K562 (cell line): ENCODE data around the gene UPF2. TPM values are rescaled to one million over a fixed set of nuclear protein-coding genes. Genes with fewer than 3 reads are reported as not detected.

Experiments used
- CAMTA2 ChIP-seq: fragments of 250-450 bp; sonication (Bioruptor Pico); conservative IDR thresholded peaks from 2 replicates; pipeline ENCODE4 v1.5.1; 2022
- DACH1 ChIP-seq: fragments of 450-650 bp; IDR thresholded peaks from 2 replicates; pipeline ENCODE4 v1.6.1; 2018; ENCODE audit not compliant: partially characterized antibody
- HDAC1 ChIP-seq, 2 experiments: fragments of 450-650 bp; IDR thresholded peaks; 2 replicates each; pipeline ENCODE4 v1.6.1; 2016 to 2017; ENCODE audit warnings: inconsistent platforms in 1 of 2, mild to moderate bottlenecking in 1 of 2, moderate library complexity in 1 of 2
- HMG20B ChIP-seq: fragments of 250-450 bp; sonication (Bioruptor Pico); IDR thresholded peaks from 2 replicates; pipeline ENCODE4 v1.5.0; 2021; ENCODE audit warnings: mild to moderate bottlenecking
- HSF4 ChIP-seq: fragments of 250-450 bp; sonication (Bioruptor Pico); IDR thresholded peaks from 2 replicates; pipeline ENCODE4 v2.1.2; 2022; ENCODE audit warnings: mild to moderate bottlenecking, moderate library complexity, borderline replicate concordance
- JUND ChIP-seq, 2 experiments: IDR thresholded peaks; 2 replicates in 1 of 2; 3 replicates in 1 of 2; pipeline ENCODE4 v1.6.1; 2011; ENCODE audit warnings: borderline replicate concordance in 2 of 2, low read depth in 2 of 2, low read length in 2 of 2, improper control_type of control experiment in 1 of 2, missing biosample characterization in 1 of 2, missing genetic modification characterization in 1 of 2, missing genetic modification reagents in 1 of 2
- MED1 ChIP-seq: sonication (generic); formaldehyde crosslinking; IDR thresholded peaks from 2 replicates; pipeline ENCODE4 v1.8.1; 2023; ENCODE audit warnings: missing genetic modification reagents, borderline replicate concordance
- MTA1 ChIP-seq: fragments of 450-650 bp; IDR thresholded peaks from 2 replicates; pipeline ENCODE4 v1.6.1; 2017; ENCODE audit warnings: borderline replicate concordance
- SIX5 ChIP-seq, 2 experiments: IDR thresholded peaks; 2 replicates each; pipeline ENCODE4 v1.6.1; 2011; ENCODE audit warnings: low read length in 2 of 2, borderline replicate concordance in 1 of 2, low read depth in 1 of 2, mild to moderate bottlenecking in 1 of 2, moderate library complexity in 1 of 2; ENCODE audit not compliant: insufficient read depth in 1 of 2
- XRCC4 ChIP-seq: IDR thresholded peaks from one replicate; pipeline ENCODE4 v1.6.1; 2011; ENCODE audit not compliant: insufficient read depth, insufficient read length; ENCODE audit errors: extremely low read depth
- ZNF140 ChIP-seq: fragments of 250-450 bp; sonication (Bioruptor Pico); IDR thresholded peaks from 2 replicates; pipeline ENCODE4 v1.8.0; 2021; ENCODE audit warnings: moderate library complexity, mild to moderate bottlenecking, inconsistent platforms
- ZNF232 ChIP-seq: sonication (generic); formaldehyde crosslinking; IDR thresholded peaks from 2 replicates; pipeline ENCODE4 v1.8.0; 2022; ENCODE audit warnings: mild to moderate bottlenecking, missing genetic modification reagents
- ZNF253 ChIP-seq: fragments of 250-450 bp; sonication (Bioruptor Pico); conservative IDR thresholded peaks from 2 replicates; pipeline ENCODE4 v1.6.1; 2021; ENCODE audit warnings: mild to moderate bottlenecking
- ZNF449 ChIP-seq: fragments of 250-450 bp; sonication (Bioruptor Pico); IDR thresholded peaks from 2 replicates; pipeline ENCODE4 v1.8.0; 2022; ENCODE audit warnings: moderate library complexity, mild to moderate bottlenecking, inconsistent platforms
- ZNF592 ChIP-seq: fragments of 450-650 bp; IDR thresholded peaks from 2 replicates; pipeline ENCODE4 v1.6.1; 2017; ENCODE audit warnings: antibody characterized with exemption, mild to moderate bottlenecking
- ZNF740 ChIP-seq, 3 experiments: fragments of 200-800 bp in 1 of 3; sonication (Bioruptor generic) in 1 of 3; sonication (generic) in 1 of 3; formaldehyde crosslinking in 1 of 3; IDR thresholded peaks; 2 replicates each; pipeline versions ENCODE4 v1.6.1 to v1.8.0; 2016 to 2022; ENCODE audit warnings: mild to moderate bottlenecking in 2 of 3, missing compliant biosample characterization in 2 of 3, missing genetic modification characterization in 2 of 3, missing genetic modification reagents in 1 of 3
- polyA plus RNA-seq, 8 experiments: library from polyadenylated mRNA; depleted of rRNA in 4 of 8; stranded (reverse) in 5 of 8; unstranded in 3 of 8; fragments of >200 nt; fragmentation: Nextera tagmentation in 2 of 8; fragmentation: Illumina TruSeq in 1 of 8; extraction: Ambion mirVana in 2 of 8; extraction: Trizol in 1 of 8; gene quantifications; 2 replicates each; pipeline versions ENCODE4 v1.2.1 to v1.2.3, GENCODE V29; 2011 to 2014; ENCODE audit warnings: inconsistent platforms in 1 of 8, missing spikeins in 1 of 8
- total RNA-seq, 7 experiments: library from RNA; depleted of rRNA in 6 of 7; stranded (reverse); fragments of >200 nt in 6 of 7; fragmentation: Illumina TruSeq in 2 of 7; extraction: Trizol in 2 of 7; gene quantifications; 2 replicates each; pipeline versions ENCODE4 v1.2.1 to v1.2.3, GENCODE V29; 2011 to 2021; ENCODE audit warnings: low replicate concordance in 1 of 7
- TF ChIP-seq, protein P1 (sequence below): fragments of 450-650 bp; IDR thresholded peaks from 2 replicates; pipeline ENCODE4 v1.6.1; 2016; ENCODE audit warnings: mild to moderate bottlenecking

The UPF2 gene
- total and polyA plus RNA-seq, 9 of the 15 experiments (the other 6 are each of a cell fraction or from before 2014, with no cell fraction given), result 13.9 to 37.7 (median 23.7) TPM

DNA sequence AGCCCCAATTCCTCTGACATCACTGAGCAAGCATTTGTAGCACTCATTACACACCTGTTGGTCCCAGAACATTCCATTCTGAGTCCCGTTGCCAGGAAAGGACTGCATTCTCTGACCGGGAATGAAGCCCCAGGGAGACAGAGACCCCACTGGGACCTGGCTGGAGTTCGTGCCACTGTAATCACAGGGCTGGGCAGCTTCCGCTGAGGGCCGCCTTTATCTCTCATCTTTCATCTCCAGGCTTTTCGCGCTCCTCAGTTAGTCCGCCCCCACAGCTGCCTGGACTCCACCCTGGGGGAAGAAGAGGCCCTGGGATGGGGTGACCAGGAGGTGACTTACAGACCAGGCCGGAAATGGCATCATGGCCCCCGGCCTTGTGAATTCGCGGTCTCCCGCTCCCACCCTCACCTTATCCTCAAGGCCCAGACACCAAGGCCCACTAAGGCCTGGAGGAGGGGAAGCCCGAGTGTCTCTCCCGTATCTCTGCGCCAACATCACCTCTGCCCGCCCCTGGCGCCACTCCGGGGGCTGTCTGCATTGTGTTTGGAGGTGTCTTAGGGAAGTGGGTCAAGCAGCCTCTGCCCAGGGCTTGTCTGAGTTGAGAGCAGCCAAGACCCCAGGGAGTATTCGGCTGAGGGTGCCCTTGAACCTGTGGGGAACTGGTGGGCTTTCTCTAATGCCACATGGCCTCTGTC lies 144.1 kb downstream of the UPF2 start (continued):
- peak; percentile 98 for TF ChIP-seq ZNF592
- peak; percentile 66; the same call in 1 of the 2 replicates for TF ChIP-seq ZNF449 (CRISPR knock-in tag)
- no peak for TF ChIP-seq ZNF140 (CRISPR knock-in tag)
- TF ChIP-seq JUND (IDR thresholded peaks at IDR 0.05; ENCODE audit: borderline replicate concordance, low read depth, low read length), result peak; percentile 71; the same call in 1 of the 2 replicates
- TF ChIP-seq JUND (tag; IDR thresholded peaks at IDR 0.05; ENCODE audit: borderline replicate concordance, low read depth, low read length), result peak; percentile 48; the same call in 1 of the 3 replicates
- TF ChIP-seq XRCC4, result no peak
- TF ChIP-seq CAMTA2, result no peak
- TF ChIP-seq MTA1, result peak; percentile 61
- TF ChIP-seq HDAC1 (IDR thresholded peaks at IDR 0.05), result peak in 1 of 2 experiments; percentile 62; a peak in 1 of 4 replicates
- TF ChIP-seq SIX5 (IDR thresholded peaks at IDR 0.05; ENCODE audit: borderline replicate concordance in 1 of 2, insufficient read depth in 1 of 2, low read depth in 1 of 2, low read length in 2 of 2), result no peak
- TF ChIP-seq ZNF253 (CRISPR knock-in tag), result no peak
- TF ChIP-seq ZNF232 (CRISPR knock-in tag), result no peak
- TF ChIP-seq MED1, result no peak
- 0 out of 2 replicates have a peak, but pooled peaks have one; percentile 48 for TF ChIP-seq ZNF740 (CRISPR knock-in tag; IDR thresholded peaks at IDR 0.05)
- no peak for TF ChIP-seq ZNF740 (tag; IDR thresholded peaks at IDR 0.05)
- no peak for TF ChIP-seq HMG20B (CRISPR knock-in tag)
- TF ChIP-seq, protein P1, sequence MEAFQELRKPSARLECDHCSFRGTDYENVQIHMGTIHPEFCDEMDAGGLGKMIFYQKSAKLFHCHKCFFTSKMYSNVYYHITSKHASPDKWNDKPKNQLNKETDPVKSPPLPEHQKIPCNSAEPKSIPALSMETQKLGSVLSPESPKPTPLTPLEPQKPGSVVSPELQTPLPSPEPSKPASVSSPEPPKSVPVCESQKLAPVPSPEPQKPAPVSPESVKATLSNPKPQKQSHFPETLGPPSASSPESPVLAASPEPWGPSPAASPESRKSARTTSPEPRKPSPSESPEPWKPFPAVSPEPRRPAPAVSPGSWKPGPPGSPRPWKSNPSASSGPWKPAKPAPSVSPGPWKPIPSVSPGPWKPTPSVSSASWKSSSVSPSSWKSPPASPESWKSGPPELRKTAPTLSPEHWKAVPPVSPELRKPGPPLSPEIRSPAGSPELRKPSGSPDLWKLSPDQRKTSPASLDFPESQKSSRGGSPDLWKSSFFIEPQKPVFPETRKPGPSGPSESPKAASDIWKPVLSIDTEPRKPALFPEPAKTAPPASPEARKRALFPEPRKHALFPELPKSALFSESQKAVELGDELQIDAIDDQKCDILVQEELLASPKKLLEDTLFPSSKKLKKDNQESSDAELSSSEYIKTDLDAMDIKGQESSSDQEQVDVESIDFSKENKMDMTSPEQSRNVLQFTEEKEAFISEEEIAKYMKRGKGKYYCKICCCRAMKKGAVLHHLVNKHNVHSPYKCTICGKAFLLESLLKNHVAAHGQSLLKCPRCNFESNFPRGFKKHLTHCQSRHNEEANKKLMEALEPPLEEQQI, result no peak
- TF ChIP-seq DACH1, result peak; percentile 57
- TF ChIP-seq HSF4 (CRISPR knock-in tag), result no peak
